Erythroblast (primary cell): ENCODE data around the gene CCDC63.

Experiments used
- DNase-seq, 2 experiments: peaks; one replicate each; lab custom pipeline; 2025; lab: John Stamatoyannopoulos, UW
- GATA1 ChIP-seq: IDR thresholded peaks from 2 replicates; pipeline ENCODE4 v1.6.1; 2011; ENCODE audit warnings: low read depth, mild to moderate bottlenecking, control low read depth, low read length, moderate library complexity
- POLR2A ChIP-seq: IDR thresholded peaks from 2 replicates; pipeline ENCODE4 v1.6.1; 2011; ENCODE audit warnings: mild to moderate bottlenecking, low read length

The CCDC63 gene

GRCh38 chr12:110846615-110847566 is at the start of gene CCDC63:
Gene CCDC63 (plus strand): TSS chr12:110846987. CDS start chr12:110852955, 5,968 bp downstream.
- TF ChIP-seq GATA1 (no peak), POLR2A (no peak)
- peak; percentile 35 to 40 for DNase-seq

- DNase-seq = no peak
- no peak for TF ChIP-seq POLR2A
- no peak for TF ChIP-seq GATA1
Measured at GRCh38 chr12:110798461-110798860, 48.3 kb upstream of the CCDC63 start.

GRCh38 chr12:110802489-110802888 is 44.3 kb upstream of the CCDC63 start:
- TF ChIP-seq POLR2A (no peak), GATA1 (no peak)
- no peak for DNase-seq

- TF ChIP-seq GATA1 (no peak), POLR2A (no peak)
- DNase-seq = no peak
Measured at GRCh38 chr12:110804406-110804805, 42.4 kb upstream of the CCDC63 start.

- no peak for TF ChIP-seq GATA1
- TF ChIP-seq POLR2A = no peak
- no peak for DNase-seq
Measured at GRCh38 chr12:110807640-110808039, 39.1 kb upstream of the CCDC63 start.

- TF ChIP-seq GATA1 (no peak), POLR2A (no peak)
- no peak for DNase-seq
Measured at GRCh38 chr12:110809149-110809548, 37.6 kb upstream of the CCDC63 start.

GRCh38 chr12:110811972-110812371 is 34.8 kb upstream of the CCDC63 start:
- DNase-seq = no peak
- no peak for TF ChIP-seq GATA1
- TF ChIP-seq POLR2A = no peak

GRCh38 chr12:110813285-110813684 is 33.5 kb upstream of the CCDC63 start:
- TF ChIP-seq GATA1 (no peak), POLR2A (no peak)
- DNase-seq = no peak

GRCh38 chr12:110813756-110814155 is 33.0 kb upstream of the CCDC63 start:
- no peak for DNase-seq
- TF ChIP-seq POLR2A (no peak), GATA1 (no peak)

GRCh38 chr12:110816248-110816647 is 30.5 kb upstream of the CCDC63 start:
- TF ChIP-seq GATA1 = no peak
- no peak for TF ChIP-seq POLR2A
- no peak for DNase-seq

- no peak for DNase-seq
- no peak for TF ChIP-seq POLR2A
- no peak for TF ChIP-seq GATA1
Measured at GRCh38 chr12:110816779-110817178, 30.0 kb upstream of the CCDC63 start.

- TF ChIP-seq GATA1 (no peak), POLR2A (no peak)
Measured at GRCh38 chr12:110818511-110818910, 28.3 kb upstream of the CCDC63 start.

GRCh38 chr12:110819150-110819549 is 27.6 kb upstream of the CCDC63 start:
- no peak for DNase-seq
- TF ChIP-seq GATA1 = no peak
- no peak for TF ChIP-seq POLR2A

More at GRCh38 chr12:110818511-110818910, 28.3 kb upstream of the CCDC63 start:
- no peak for DNase-seq

GRCh38 chr12:110819646-110820045 is 27.1 kb upstream of the CCDC63 start:
- no peak for DNase-seq
- TF ChIP-seq GATA1 = no peak
- no peak for TF ChIP-seq POLR2A
